Breast epithelium (tissue), 3 donors: Measurements from ENCODE around the gene FAM131C.
"Not testable (repeated sequence)": the region's sequence is repeated elsewhere in the genome, so short reads cannot be mapped to it uniquely, and the experiment has no call there.

Experiments used
- CTCF ChIP-seq, 3 donors: fragments of 450-650 bp; IDR thresholded peaks; one replicate each; pipeline ENCODE4 v1.5.1; 2016 to 2017; ENCODE audit warnings: antibody characterized with exemption in 3 of 3, mild to moderate bottlenecking in 3 of 3, moderate library complexity in 3 of 3
- POLR2A ChIP-seq: fragments of 450-650 bp; IDR thresholded peaks from one replicate; pipeline ENCODE4 v1.6.1; 2016; ENCODE audit warnings: antibody characterized with exemption, mild to moderate bottlenecking, moderate library complexity
- POLR2AphosphoS5 ChIP-seq, 3 donors: sonication (generic); formaldehyde crosslinking; IDR thresholded peaks; one replicate each; pipeline ENCODE4 v1.6.1; 2017; ENCODE audit warnings: antibody characterized with exemption in 3 of 3

- not testable (repeated sequence) for TF ChIP-seq POLR2A; POLR2AphosphoS5 (IDR thresholded peaks at IDR 0.05); CTCF (IDR thresholded peaks at IDR 0.05)
Observed at GRCh38 chr1:16042654-16043053, 30.8 kb downstream of the FAM131C start.
